Measurements from ENCODE around the gene CREB1. TPM values are rescaled to one million over a fixed set of nuclear protein-coding genes. Genes with fewer than 3 reads are reported as not detected.

CREB1 gene
- total and polyA plus RNA-seq, 2 donors (not counting 1 experiment from before 2014, with no cell fraction given), result 42.5 to 156 TPM

- Mint-ChIP-seq H3K27me3 (no peaks in the 10 kb centered on the region), H3K4me1 (peaks cover 30% of the 10 kb centered on the region), H3K27ac (peak overlapping the region; percentile 37), H3K9me3 (ENCODE audit: insufficient read depth) (no peaks in the 10 kb centered on the region), H3K4me3 (peak overlapping the region; percentile 0)
- DNase-seq (peak; percentile 77), ATAC-seq (ENCODE audit: low read depth) (peak; percentile 90)
- Histone ChIP-seq H3K9me3 (ENCODE audit: control extremely low read depth in 1 of 3, control insufficient read depth in 2 of 3, insufficient read depth in 1 of 3, low read length in 2 of 3) (no peaks in the 10 kb centered on the region), H3K4me3 (ENCODE audit: control extremely low read depth in 1 of 5, extremely low read depth in 1 of 5, insufficient read depth in 1 of 5, low read depth in 2 of 5, low read length in 4 of 5) (no peak overlapping the region), H3K27me3 (replicated peaks in 1 of 4; ENCODE audit: control extremely low read depth in 1 of 4, control insufficient read depth in 3 of 4, insufficient read depth in 4 of 4, low read length in 3 of 4) (no peaks in the 10 kb centered on the region), H3K36me3 (replicated peaks in 1 of 2; ENCODE audit: control extremely low read depth in 1 of 2, control insufficient read depth in 1 of 2, extremely low read depth in 1 of 2, insufficient read depth in 2 of 2, low read length in 1 of 2) (no peaks in the 10 kb centered on the region), H3K4me1 (ENCODE audit: control insufficient read depth in 2 of 2, insufficient read depth in 2 of 2, low read length in 2 of 2) (peaks cover 19 to 20% of the 10 kb centered on the region in 2 donors), H3K79me2 (ENCODE audit: control insufficient read depth, insufficient read depth, low read length) (no peaks in the 10 kb centered on the region), H3K4me2 (replicated peaks; ENCODE audit: low read depth, low read length, poor library complexity, severe bottlenecking) (peak overlapping the region; percentile 6), H3K27ac (ENCODE audit: low read length in 2 of 2) (peak overlapping the region; percentile 31 to 63), H4K20me1 (ENCODE audit: control insufficient read depth, insufficient read depth, low read length, poor library complexity, severe bottlenecking) (no peaks in the 10 kb centered on the region), H3K9ac (ENCODE audit: low read length) (no peak overlapping the region), H2AFZ (ENCODE audit: insufficient read depth, low read depth, low read length, poor library complexity, severe bottlenecking) (peak overlapping the region; percentile 7)
- intact Hi-C loops (cut with micrococcal nuclease), result loop anchor here (1.0 to 2.0 kb wide), 3 partner anchors 9 to 46 kb away; no protein-coding TSS in a partner anchor
- ChIA-PET POLR2A (interaction anchor here (1.8 kb wide), 1 partner anchor 45 kb away, joined by 5 read pairs; the partner anchor contains the start of gene CREB1), CTCF (interaction anchor here (0.9 to 1.8 kb wide), 8 partner anchors 9 to 684 kb away, joined by 3 to 4 read pairs (median 3); no protein-coding TSS in a partner anchor)
- no peak for TF ChIP-seq CTCF (IDR thresholded peaks at IDR 0.05)
- no peak for TF ChIP-seq EZH2 (IDR thresholded peaks at IDR 0.05; ENCODE audit: borderline replicate concordance, insufficient read depth, low read depth, low read length, poor library complexity, severe bottlenecking)
- whole genome bisulfite sequencing (ENCODE audit: insufficient coverage), result 33% methylated on average over 3 of the region's 10 CpGs
These were observed 45.0 kb upstream of the CREB1 start for GRCh38 chr2:207484444-207485391.

All from B cell (primary cell).